Heart left ventricle (tissue), 16 donors: ENCODE results near the gene REEP3. TPM values are rescaled to one million over a fixed set of nuclear protein-coding genes. Genes with fewer than 3 reads are reported as not detected.

ENCODE experiments used
- ATAC-seq, 4 donors: fragments of 200-7000 bp; cut with Tn5 transposase; one replicate each; pipeline ENCODE4 v1.9.1; 2020 to 2022; ENCODE audit warnings: moderate library complexity in 4 of 4, mild to moderate bottlenecking in 3 of 4, moderate number of reproducible peaks in 1 of 4
- DNase-seq, 5 donors: peaks; one replicate each; pipeline ENCODE4 v3.0.0-alpha.2; 2020
- H3K27ac ChIP-seq, 12 donors: fragments of 200-600 bp; sonication (generic) in 4 of 12; one replicate each; pipeline versions ENCODE4 v1.5.0 to v1.8.0; 2016 to 2022; ENCODE audit warnings: mild to moderate bottlenecking in 2 of 12
- H3K27me3 ChIP-seq, 9 donors: fragments of 200-600 bp; sonication (generic) in 2 of 9; one replicate each; pipeline versions ENCODE4 v1.5.1 to v1.8.0; 2016 to 2022; ENCODE audit warnings: mild to moderate bottlenecking in 3 of 9
- H3K36me3 ChIP-seq, 9 donors: fragments of 200-600 bp; sonication (generic) in 2 of 9; one replicate each; pipeline versions ENCODE4 v1.5.0 to v1.8.0; 2018 to 2022; ENCODE audit warnings: mild to moderate bottlenecking in 2 of 9
- H3K4me1 ChIP-seq, 12 donors: fragments of 200-600 bp; sonication (generic) in 4 of 12; one replicate each; pipeline versions ENCODE4 v1.5.0 to v1.8.0; 2016 to 2022; ENCODE audit warnings: mild to moderate bottlenecking in 3 of 12
- H3K4me3 ChIP-seq, 12 donors: fragments of 200-600 bp; sonication (generic) in 4 of 12; one replicate each; pipeline versions ENCODE4 v1.5.0 to v1.8.0; 2017 to 2022; ENCODE audit warnings: mild to moderate bottlenecking in 9 of 12, moderate library complexity in 4 of 12
- H3K9me3 ChIP-seq, 12 donors: fragments of 200-600 bp; sonication (generic) in 4 of 12; one replicate each; pipeline versions ENCODE4 v1.5.0 to v1.8.0; 2016 to 2022; ENCODE audit warnings: mild to moderate bottlenecking in 1 of 12
- POLR2A ChIP-seq, 2 donors: fragments of 450-650 bp; IDR thresholded peaks; one replicate each; pipeline ENCODE4 v1.6.1; 2017; ENCODE audit warnings: antibody characterized with exemption in 2 of 2, mild to moderate bottlenecking in 2 of 2, moderate library complexity in 2 of 2
- WGBS, 4 donors: extraction: QIAGEN DNeasy Blood & Tissue Kit in 2 of 4; methylation state at CpG; one replicate each; pipeline versions ENCODE4 v1.1.5 to v1.1.7; 2013 to 2018; 5-methylcytosine and 5-hydroxymethylcytosine counted together
- intact Hi-C, 10 donors: fragments of 100-400 bp; cut with DNase I; formaldehyde crosslinking; loops; one replicate each; pipeline versions ENCODE4 v1.11.1 to v1.14.2; 2022
- polyA plus RNA-seq, 2 donors: library from polyadenylated mRNA; stranded (reverse); fragments of 200-250 nt; gene quantifications; one replicate each; pipeline ENCODE4 v1.2.3, GENCODE V29; 2013
- total RNA-seq, 9 donors: library from RNA; depleted of rRNA in 2 of 9; stranded (reverse); fragments of >200 nt in 2 of 9; fragmentation: NEBNext Ultra II Directional in 3 of 9; extraction: Animal tissue kit (Norgen Biotek cat#: 25700) in 3 of 9; gene quantifications; one replicate each; pipeline versions ENCODE4 v1.1.0 to v1.2.4, GENCODE V29; 2016 to 2023
- TF ChIP-seq, protein P1 (sequence below), 12 donors: fragments of 200-600 bp; sonication (generic) in 4 of 12; IDR thresholded peaks; one replicate each; pipeline versions ENCODE4 v1.5.0 to v1.8.0; 2018 to 2022; ENCODE audit warnings: antibody characterized with exemption in 12 of 12, mild to moderate bottlenecking in 5 of 12
- donor health status: ischemic (EF 13 %, LVEDD 7.1; RV severe dilation, severe dysfunction).
- donor health status: healthy with polysubstance abuse.
- donor health status: DM: no; HTN: yes; CAD: no.
- donor health status: DM: no; HTN: no; CAD: no.
- donor health status: ischemic (EF 25% LVEDD 6.9; RV normal size, moderate dysfunction).
- donor health status: ischemic (EF 25% LVEDD 5.7; RV mildly dilated, moderate dysfunction).
- donor health status: healthy.
- donor health status: DM: yes; HTN: yes; CAD: no.
- donor health status: ischemic (EF 35%, LVEDD 5.7; RV mildly dilated, moderate dysfunction).
- donor health status: nonischemic (EF 11% LVEDD 7.7; RV severe dilation, severe dysfunction).
- donor health status: DM: yes; HTN: yes; CAD: no.
- donor health status: PGD.
- donor health status: ischemic (EF 29% LVEDD 5.4; RV normal size, mild dysfunction).
- donor health status: nonischemic (EF 23%, LVEDD 6.1; RV moderate dilation, normal function).

REEP3 gene
- total and polyA plus RNA-seq, 11 donors: 9.1 to 48.2 (median 21.9) TPM

DNA sequence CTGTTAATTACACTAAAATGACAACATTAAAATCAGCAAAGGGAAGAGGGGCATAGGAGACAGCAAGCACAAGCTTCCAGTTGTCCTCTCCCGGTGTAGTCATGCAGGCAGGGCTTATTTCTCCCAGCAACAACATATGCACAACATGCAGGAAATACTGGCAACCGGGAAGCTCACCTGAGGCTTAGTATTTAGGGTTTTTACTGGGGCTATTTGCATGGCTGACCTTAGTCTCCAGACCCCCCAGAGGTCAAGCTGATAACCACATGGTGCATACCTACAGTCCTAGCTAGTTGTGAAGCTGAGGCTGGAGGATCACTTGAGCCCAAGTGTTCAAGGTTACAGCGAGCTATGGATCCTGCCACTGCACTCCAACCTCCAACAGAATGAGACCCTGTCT lies 42.6 kb upstream of the REEP3 start:
- ATAC-seq (peak in 1 of 4 donors; percentile 20), DNase-seq (no peak)
- intact Hi-C loops: no loop called here
- TF ChIP-seq, protein P1, sequence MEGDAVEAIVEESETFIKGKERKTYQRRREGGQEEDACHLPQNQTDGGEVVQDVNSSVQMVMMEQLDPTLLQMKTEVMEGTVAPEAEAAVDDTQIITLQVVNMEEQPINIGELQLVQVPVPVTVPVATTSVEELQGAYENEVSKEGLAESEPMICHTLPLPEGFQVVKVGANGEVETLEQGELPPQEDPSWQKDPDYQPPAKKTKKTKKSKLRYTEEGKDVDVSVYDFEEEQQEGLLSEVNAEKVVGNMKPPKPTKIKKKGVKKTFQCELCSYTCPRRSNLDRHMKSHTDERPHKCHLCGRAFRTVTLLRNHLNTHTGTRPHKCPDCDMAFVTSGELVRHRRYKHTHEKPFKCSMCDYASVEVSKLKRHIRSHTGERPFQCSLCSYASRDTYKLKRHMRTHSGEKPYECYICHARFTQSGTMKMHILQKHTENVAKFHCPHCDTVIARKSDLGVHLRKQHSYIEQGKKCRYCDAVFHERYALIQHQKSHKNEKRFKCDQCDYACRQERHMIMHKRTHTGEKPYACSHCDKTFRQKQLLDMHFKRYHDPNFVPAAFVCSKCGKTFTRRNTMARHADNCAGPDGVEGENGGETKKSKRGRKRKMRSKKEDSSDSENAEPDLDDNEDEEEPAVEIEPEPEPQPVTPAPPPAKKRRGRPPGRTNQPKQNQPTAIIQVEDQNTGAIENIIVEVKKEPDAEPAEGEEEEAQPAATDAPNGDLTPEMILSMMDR (IDR thresholded peaks at IDR 0.05): no peak
- no peak for TF ChIP-seq POLR2A (IDR thresholded peaks at IDR 0.05)
- Histone ChIP-seq H3K9me3 (peaks cover 0 to 4% (median 0%) of the 10 kb centered on the region in 12 donors), H3K27ac (no peak overlapping the region), H3K4me1 (peaks cover 0 to 28% (median 11%) of the 10 kb centered on the region in 12 donors), H3K4me3 (no peak overlapping the region), H3K27me3 (no peaks in the 10 kb centered on the region), H3K36me3 (no peaks in the 10 kb centered on the region)
- WGBS, 4 donors: 66 to 71% (median 70%) methylated on average over 3 of the region's 3 CpGs

DNA sequence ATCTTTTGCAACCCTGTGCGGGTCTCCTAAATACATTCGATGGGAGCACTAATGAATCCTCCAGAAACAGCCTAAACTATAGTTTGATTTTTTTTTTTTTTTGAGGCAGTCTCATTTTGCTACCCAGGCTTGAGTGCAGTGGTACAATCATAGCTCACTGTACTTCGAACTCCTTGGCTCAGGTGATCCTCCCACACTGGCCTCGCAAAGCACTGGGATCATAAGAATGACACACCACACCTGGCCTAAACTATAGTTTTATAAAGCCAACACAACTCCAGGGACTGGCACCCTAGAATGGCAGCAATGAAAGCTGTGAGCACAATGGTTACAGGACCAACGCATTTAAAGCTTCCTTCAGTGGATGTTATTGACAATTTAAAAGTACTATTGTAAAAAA lies 41.0 kb upstream of the REEP3 start:
- no peaks in the 10 kb centered on the region for H3K36me3 ChIP-seq
- TF ChIP-seq POLR2A (IDR thresholded peaks at IDR 0.05): no peak
- TF ChIP-seq, protein P1 (IDR thresholded peaks at IDR 0.05): no peak
- H3K27me3 ChIP-seq: no peaks in the 10 kb centered on the region
- WGBS, 4 donors: 94 to 97% (median 96%) methylated on average over 5 of the region's 5 CpGs
- peaks cover 0 to 40% (median 15%) of the 10 kb centered on the region in 12 donors for H3K4me1 ChIP-seq
- ATAC-seq (peak in 1 of 4 donors; percentile 16), DNase-seq (no peak)
- no peak overlapping the region for H3K27ac ChIP-seq
- no peak overlapping the region for H3K4me3 ChIP-seq
- H3K9me3 ChIP-seq: peaks cover 0 to 4% (median 0%) of the 10 kb centered on the region in 12 donors
- intact Hi-C loops: no loop called here

DNA sequence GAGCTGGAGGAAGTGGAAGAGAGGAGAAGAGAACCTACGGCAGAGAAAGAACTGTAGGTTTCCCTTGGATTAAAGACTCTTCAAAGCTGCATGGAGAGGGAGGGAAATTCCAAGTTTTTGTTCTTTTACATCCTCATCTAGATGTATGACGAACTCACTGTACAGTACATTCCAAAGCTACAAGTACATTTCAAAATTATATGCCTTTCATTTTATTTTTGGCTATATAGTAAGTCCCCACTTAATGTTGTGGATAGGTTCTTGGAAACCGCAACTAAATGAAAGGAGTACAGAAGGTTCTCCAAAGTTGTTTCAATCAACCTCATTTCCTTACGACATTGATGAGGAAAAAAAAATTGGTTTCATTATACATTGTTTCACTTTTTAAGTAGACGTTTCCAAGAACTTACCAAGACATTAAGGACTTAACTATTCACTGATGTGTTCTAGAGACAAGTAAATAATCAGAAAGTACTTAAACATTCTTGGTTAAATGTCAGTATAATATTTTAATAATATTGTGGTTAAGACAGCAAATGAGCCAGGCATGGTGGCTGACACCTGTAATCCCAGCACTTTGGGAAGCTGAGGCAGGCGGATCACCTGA lies 39.3 kb upstream of the REEP3 start:
- Histone ChIP-seq H3K4me1 (peaks cover 0 to 52% (median 27%) of the 10 kb centered on the region in 12 donors), H3K9me3 (no peaks in the 10 kb centered on the region), H3K4me3 (no peak overlapping the region), H3K27me3 (no peaks in the 10 kb centered on the region), H3K36me3 (no peaks in the 10 kb centered on the region), H3K27ac (peak overlapping the region in 2 of 12 donors; percentile 3 to 56)
- 50 to 58% (median 54%) methylated on average over 6 of the region's 6 CpGs for WGBS, 4 donors
- ATAC-seq (no peak), DNase-seq (no peak)
- TF ChIP-seq, protein P1 (IDR thresholded peaks at IDR 0.05): no peak
- TF ChIP-seq POLR2A (IDR thresholded peaks at IDR 0.05): no peak
- intact Hi-C loops: no loop called here

DNA sequence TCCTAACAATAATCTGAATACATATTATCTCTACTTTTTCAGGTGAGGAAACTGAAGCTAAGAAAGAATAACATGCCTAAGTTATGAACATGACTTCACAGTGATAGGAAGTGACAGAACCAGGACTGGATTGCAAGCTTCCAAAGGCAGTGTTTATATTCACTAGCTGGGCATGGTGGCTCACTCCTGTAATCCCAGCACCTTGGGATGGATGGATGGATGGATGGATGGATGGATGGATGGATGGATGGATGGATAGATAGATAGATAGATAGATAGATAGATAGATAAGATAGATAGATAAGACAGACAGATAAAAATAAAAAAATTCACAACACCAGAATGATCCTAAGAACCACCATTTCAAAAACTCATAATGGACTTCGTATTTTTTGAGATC lies 37.2 kb upstream of the REEP3 start:
- WGBS, 4 donors: 83 to 100% (median 93%) methylated on average over 1 of the region's 1 CpG
- Histone ChIP-seq H3K27ac (no peak overlapping the region), H3K9me3 (no peaks in the 10 kb centered on the region), H3K4me1 (peaks cover 0 to 63% (median 29%) of the 10 kb centered on the region in 12 donors), H3K27me3 (no peaks in the 10 kb centered on the region), H3K36me3 (no peaks in the 10 kb centered on the region), H3K4me3 (no peak overlapping the region)
- DNase-seq (no peak), ATAC-seq (no peak)
- intact Hi-C loops: no loop called here
- TF ChIP-seq, protein P1 (IDR thresholded peaks at IDR 0.05): no peak
- TF ChIP-seq POLR2A (IDR thresholded peaks at IDR 0.05): no peak
